GM06990 (cell line): Measurements from ENCODE around the gene ACBD6.

ENCODE experiments used
- DNase-seq: peaks from one replicate; pipeline ENCODE4 v3.0.0-alpha.2; 2011; ENCODE audit not compliant: insufficient read length; ENCODE audit errors: extremely low read depth
- H3K27me3 ChIP-seq: replicated peaks from 2 replicates; pipeline ENCODE4 v1.6.0; 2011; ENCODE audit warnings: low read length; ENCODE audit not compliant: control insufficient read depth, insufficient read depth
- H3K36me3 ChIP-seq: 2 replicates; pipeline ENCODE4 v1.5.1; 2011; ENCODE audit warnings: low read length; ENCODE audit not compliant: control insufficient read depth, insufficient read depth
- H3K4me3 ChIP-seq: replicated peaks from 2 replicates; pipeline ENCODE4 v1.5.1; 2011; ENCODE audit warnings: low read depth, mild to moderate bottlenecking, control low read depth, low read length
- TF ChIP-seq, protein P1 (sequence below): IDR thresholded peaks from 2 replicates; pipeline ENCODE4 v1.5.1; 2011; ENCODE audit warnings: low read length, control low read depth, mild to moderate bottlenecking, inconsistent platforms; ENCODE audit not compliant: insufficient read depth, poor library complexity, severe bottlenecking

ACBD6 gene

DNA sequence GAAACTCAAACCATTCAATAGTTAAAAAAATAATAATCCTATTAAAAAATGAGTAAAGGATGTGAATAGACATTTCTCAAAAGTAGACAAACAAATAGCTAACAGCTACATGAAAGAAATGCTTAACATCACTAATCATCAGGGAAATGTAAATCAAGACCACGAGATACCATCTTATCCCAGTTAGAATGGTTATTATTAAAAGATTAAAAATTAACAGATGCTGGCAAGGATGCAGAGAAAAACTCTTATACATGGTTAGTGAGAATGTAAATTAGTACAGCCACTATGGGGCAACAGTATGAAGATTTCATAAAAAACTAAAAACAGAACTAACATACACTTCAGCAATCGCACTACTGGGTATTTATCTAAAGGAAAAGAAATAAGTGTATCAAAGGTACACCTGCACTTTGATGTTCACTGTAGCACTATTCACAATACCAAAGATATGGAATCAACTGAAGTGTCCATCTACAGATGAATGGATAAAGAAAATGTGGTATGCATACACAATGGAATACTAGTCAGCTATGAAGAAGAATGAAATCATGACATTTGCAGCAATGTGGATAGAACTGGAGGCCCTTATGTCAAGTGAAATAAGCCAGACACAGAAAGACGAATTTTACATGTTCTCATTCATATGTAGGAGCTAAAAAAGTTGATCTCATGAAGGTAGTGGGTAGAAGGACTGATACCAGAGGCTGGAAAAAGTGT, 117.9 kb downstream of the ACBD6 start:
- Histone ChIP-seq H3K4me3 (no peak overlapping the region), H3K27me3 (no peaks in the 10 kb centered on the region), H3K36me3 (no peaks in the 10 kb centered on the region)
- no peak for DNase-seq
- TF ChIP-seq, protein P1, sequence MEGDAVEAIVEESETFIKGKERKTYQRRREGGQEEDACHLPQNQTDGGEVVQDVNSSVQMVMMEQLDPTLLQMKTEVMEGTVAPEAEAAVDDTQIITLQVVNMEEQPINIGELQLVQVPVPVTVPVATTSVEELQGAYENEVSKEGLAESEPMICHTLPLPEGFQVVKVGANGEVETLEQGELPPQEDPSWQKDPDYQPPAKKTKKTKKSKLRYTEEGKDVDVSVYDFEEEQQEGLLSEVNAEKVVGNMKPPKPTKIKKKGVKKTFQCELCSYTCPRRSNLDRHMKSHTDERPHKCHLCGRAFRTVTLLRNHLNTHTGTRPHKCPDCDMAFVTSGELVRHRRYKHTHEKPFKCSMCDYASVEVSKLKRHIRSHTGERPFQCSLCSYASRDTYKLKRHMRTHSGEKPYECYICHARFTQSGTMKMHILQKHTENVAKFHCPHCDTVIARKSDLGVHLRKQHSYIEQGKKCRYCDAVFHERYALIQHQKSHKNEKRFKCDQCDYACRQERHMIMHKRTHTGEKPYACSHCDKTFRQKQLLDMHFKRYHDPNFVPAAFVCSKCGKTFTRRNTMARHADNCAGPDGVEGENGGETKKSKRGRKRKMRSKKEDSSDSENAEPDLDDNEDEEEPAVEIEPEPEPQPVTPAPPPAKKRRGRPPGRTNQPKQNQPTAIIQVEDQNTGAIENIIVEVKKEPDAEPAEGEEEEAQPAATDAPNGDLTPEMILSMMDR, result no peak

- DNase-seq, result no peak
- no peak overlapping the region for H3K4me3 ChIP-seq
- no peaks in the 10 kb centered on the region; the same call in 1 of the 2 replicates for H3K36me3 ChIP-seq
- TF ChIP-seq, protein P1, result no peak
- H3K27me3 ChIP-seq, result no peaks in the 10 kb centered on the region
These were observed 119.9 kb downstream of the ACBD6 start for GRCh38 chr1:180382326-180383115.

DNA sequence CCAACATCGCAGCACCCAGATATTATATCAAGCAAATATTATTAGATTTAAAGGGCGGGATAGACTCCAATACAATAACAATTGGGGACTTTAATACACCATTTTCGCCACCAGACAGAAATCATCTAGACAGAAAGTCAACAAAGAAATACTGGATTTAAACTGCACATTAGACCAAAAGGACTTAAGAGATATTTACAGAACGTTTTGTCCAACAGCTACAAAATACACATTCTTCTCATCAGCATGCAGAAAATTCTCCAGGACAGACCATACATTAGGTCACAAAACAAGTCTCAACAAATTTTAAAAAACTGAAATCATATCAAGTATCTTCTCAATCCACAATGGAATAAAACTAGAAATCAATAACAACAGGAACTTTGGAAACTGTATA, 121.2 kb downstream of the ACBD6 start:
- H3K36me3 ChIP-seq, result no peaks in the 10 kb centered on the region; the same call in 1 of the 2 replicates
- no peak overlapping the region for H3K4me3 ChIP-seq
- DNase-seq, result no peak
- H3K27me3 ChIP-seq, result no peaks in the 10 kb centered on the region
- TF ChIP-seq, protein P1, result no peak

- no peak for DNase-seq
- no peaks in the 10 kb centered on the region; the same call in 1 of the 2 replicates for H3K36me3 ChIP-seq
- TF ChIP-seq, protein P1, result no peak
- no peaks in the 10 kb centered on the region for H3K27me3 ChIP-seq
- no peak overlapping the region for H3K4me3 ChIP-seq
These were observed 121.9 kb downstream of the ACBD6 start for GRCh38 chr1:180380259-180381183.

GRCh38 chr1:180376800-180377199, 125.6 kb downstream of the ACBD6 start:
- Histone ChIP-seq H3K27me3 (no peaks in the 10 kb centered on the region), H3K36me3 (no peaks in the 10 kb centered on the region; the same call in 1 of the 2 replicates), H3K4me3 (no peak overlapping the region)
- TF ChIP-seq, protein P1, result no peak
- DNase-seq, result no peak
